A549 (cell line): ENCODE measurements around the gene EXOSC2. TPM values are rescaled to one million over a fixed set of nuclear protein-coding genes. Genes with fewer than 3 reads are reported as not detected.
"Not testable (repeated sequence)": the region's sequence is repeated elsewhere in the genome, so short reads cannot be mapped to it uniquely, and the experiment has no call there.

Source experiments
- ATAC-seq, 2 experiments: fragments of 200-7000 bp in 1 of 2; fragments of >200 bp in 1 of 2; cut with Nextera tagmentation in 1 of 2; cut with Tn5 transposase in 1 of 2; 3 replicates each; pipeline versions ENCODE4 v1.8.0 to v1.9.1; 2018 to 2020; ENCODE audit warnings: mild to moderate bottlenecking in 1 of 2, moderate library complexity in 1 of 2
- CTCF ChIA-PET: fragments of 300-600 bp; sonication (Branson Sonifier 250); formaldehyde crosslinking; extraction: SDS; loops from one replicate; lab custom pipeline; 2021; ENCODE audit warnings: antibody characterized with exemption, inconsistent platforms; lab: Yijun Ruan, JAX
- POLR2A ChIA-PET: fragments of 350-600 bp; formaldehyde crosslinking; extraction: SDS; loops from one replicate; lab custom pipeline; 2021; ENCODE audit warnings: antibody characterized with exemption, inconsistent platforms; lab: Yijun Ruan, JAX
- DNase-seq, 2 experiments: peaks; one replicate each; pipeline versions ENCODE4 v3.0.0 to v3.0.0-alpha.2; 2011 to 2016; ENCODE audit warnings: low read depth in 1 of 2, low spot score in 1 of 2
- FAIRE-seq: peaks from 2 replicates; lab custom pipeline; 2011; peaks lifted over from hg19 to GRCh38; lab: Jason Lieb, UNC
- H3K27ac ChIP-seq, 2 experiments: fragments of >200 bp; sonication (Bioruptor Twin); formaldehyde crosslinking; 3 replicates each; pipeline ENCODE4 v1.5.1; 2016 to 2017
- H3K4me1 ChIP-seq: fragments of >200 bp; sonication (Bioruptor Twin); formaldehyde crosslinking; 3 replicates; pipeline ENCODE4 v1.6.1; 2016
- H3K4me2 ChIP-seq: fragments of >200 bp; sonication (Bioruptor Twin); formaldehyde crosslinking; 3 replicates; pipeline ENCODE4 v1.6.1; 2016
- H3K4me3 ChIP-seq: fragments of >200 bp; sonication (Bioruptor Twin); formaldehyde crosslinking; 3 replicates; pipeline ENCODE4 v1.5.1; 2016
- H3K9me3 ChIP-seq: fragments of >200 bp; sonication (Bioruptor Twin); formaldehyde crosslinking; 3 replicates; pipeline ENCODE4 v1.6.1; 2016
- BCL3 ChIP-seq: fragments of >200 bp; sonication (Bioruptor Twin); formaldehyde crosslinking; IDR thresholded peaks from 3 replicates; pipeline ENCODE4 v1.6.1; 2016
- CHD4 ChIP-seq: fragments of 200-600 bp; sonication (generic); IDR thresholded peaks from 2 replicates; pipeline ENCODE4 v1.6.1; 2016; ENCODE audit warnings: antibody characterized with exemption, mild to moderate bottlenecking, borderline replicate concordance
- CTCF ChIP-seq: fragments of >200 bp; sonication (Bioruptor Twin); formaldehyde crosslinking; IDR thresholded peaks from 3 replicates; pipeline ENCODE4 v1.5.1; 2016
- FOXS1 ChIP-seq: fragments of 250-450 bp; sonication (Bioruptor Pico); IDR thresholded peaks from 2 replicates; pipeline ENCODE4 v1.5.0; 2020; ENCODE audit warnings: mild to moderate bottlenecking, moderate library complexity
- HDAC2 ChIP-seq: fragments of 200-600 bp; sonication (generic); IDR thresholded peaks from 2 replicates; pipeline ENCODE4 v1.6.1; 2016
- HEYL ChIP-seq: fragments of 250-450 bp; sonication (Bioruptor Pico); IDR thresholded peaks from 2 replicates; pipeline ENCODE4 v1.8.0; 2021; ENCODE audit warnings: mild to moderate bottlenecking, moderate library complexity
- HMGXB4 ChIP-seq: fragments of 250-450 bp; sonication (Bioruptor Pico); IDR thresholded peaks from 2 replicates; pipeline ENCODE4 v1.5.0; 2021; ENCODE audit warnings: mild to moderate bottlenecking, moderate library complexity, borderline replicate concordance
- HOXA7 ChIP-seq: fragments of 250-450 bp; sonication (Bioruptor Pico); IDR thresholded peaks from 2 replicates; pipeline ENCODE4 v1.5.0; 2020; ENCODE audit warnings: mild to moderate bottlenecking, moderate library complexity
- JUNB ChIP-seq: fragments of >200 bp; sonication (Bioruptor Twin); formaldehyde crosslinking; IDR thresholded peaks from 2 replicates; pipeline ENCODE4 v1.6.1; 2016
- KDM1A ChIP-seq: fragments of 200-600 bp; sonication (generic); IDR thresholded peaks from 2 replicates; pipeline ENCODE4 v1.6.1; 2016; ENCODE audit warnings: low read depth, mild to moderate bottlenecking
- MAFK ChIP-seq: fragments of 450-650 bp; IDR thresholded peaks from 2 replicates; pipeline ENCODE4 v1.6.1; 2014; ENCODE audit not compliant: partially characterized antibody
- POLR2A ChIP-seq: IDR thresholded peaks from 2 replicates; pipeline ENCODE4 v1.6.1; 2012; ENCODE audit warnings: mild to moderate bottlenecking, low read length
- POLR2AphosphoS2 ChIP-seq: conservative IDR thresholded peaks from 2 replicates; pipeline ENCODE4 v1.6.1; 2012; ENCODE audit warnings: low read length, improper control_type of control experiment, inconsistent platforms
- RAD21 ChIP-seq, 2 experiments: fragments of >200 bp in 1 of 2; sonication (Bioruptor Twin) in 1 of 2; formaldehyde crosslinking in 1 of 2; IDR thresholded peaks in 1 of 2; conservative IDR thresholded peaks in 1 of 2; 2 replicates in 1 of 2; 3 replicates in 1 of 2; pipeline ENCODE4 v1.6.1; 2012 to 2018; ENCODE audit warnings: inconsistent platforms in 1 of 2
- RCOR1 ChIP-seq: fragments of 150-350 bp; IDR thresholded peaks from 2 replicates; pipeline ENCODE4 v1.6.1; 2014; ENCODE audit warnings: antibody characterized with exemption, low read length, low read depth
- SREBF2 ChIP-seq: fragments of 450-650 bp; IDR thresholded peaks from 2 replicates; pipeline ENCODE4 v1.6.1; 2014; ENCODE audit warnings: mild to moderate bottlenecking, moderate library complexity
- USF2 ChIP-seq: fragments of 450-650 bp; IDR thresholded peaks from 2 replicates; pipeline ENCODE4 v1.6.1; 2014; ENCODE audit warnings: antibody characterized with exemption
- ZC3H11A ChIP-seq: fragments of 450-650 bp; IDR thresholded peaks from 2 replicates; pipeline ENCODE4 v1.6.1; 2014; ENCODE audit warnings: antibody characterized with exemption, mild to moderate bottlenecking
- ZNF302 ChIP-seq: fragments of 250-450 bp; sonication (Bioruptor Pico); IDR thresholded peaks from 2 replicates; pipeline ENCODE4 v1.9.0; 2021; ENCODE audit warnings: inconsistent platforms, mild to moderate bottlenecking, moderate library complexity
- WGBS: methylation state at CpG from one replicate; pipeline ENCODE4 v1.1.6; 2017; ENCODE audit errors: missing lambda C conversion rate; 5-methylcytosine and 5-hydroxymethylcytosine counted together
- polyA plus RNA-seq, 4 experiments: library from polyadenylated mRNA; depleted of rRNA in 3 of 4; stranded (reverse); fragments of >200 nt; fragmentation: RNase III in 1 of 4; extraction: RNeasy Plus Mini Kit Qiagen cat#74134 plus additional on column Dnase treatment in 1 of 4; gene quantifications; 2 replicates in 3 of 4; 3 replicates in 1 of 4; pipeline ENCODE4 v1.2.3, GENCODE V29; 2011 to 2017

The EXOSC2 gene
- polyA plus RNA-seq, 2 of the 4 experiments (the other 2 are of a cell fraction): 96.8 to 101 TPM

GRCh38 chr9:130685104-130685503 is 8.5 kb upstream of the EXOSC2 start:
- ChIA-PET CTCF (interaction anchor here (0.9 to 15.9 kb wide), 15 partner anchors 9 to 576 kb away, joined by 3 to 453 read pairs (median 5); partner anchors contain the start of gene EXOSC2), POLR2A (no interaction called here)
- Histone ChIP-seq H3K4me1 (peaks cover 11% of the 10 kb centered on the region; the same call in 2 of the 3 replicates), H3K9me3 (peaks cover 8% of the 10 kb centered on the region; the same call in 2 of the 3 replicates), H3K27ac (no peak overlapping the region), H3K4me3 (no peak overlapping the region), H3K4me2 (no peak overlapping the region)
- no peak for FAIRE-seq
- no peak for DNase-seq
- no peak for ATAC-seq
- no peak for TF ChIP-seq HOXA7 (CRISPR knock-in tag)
- no peak for TF ChIP-seq POLR2AphosphoS2
- TF ChIP-seq SREBF2: no peak
- no peak for TF ChIP-seq MAFK

GRCh38 chr9:130685945-130686344 is 7.6 kb upstream of the EXOSC2 start:
- DNase-seq, FAIRE-seq, POLR2A ChIA-PET, H3K4me2 ChIP-seq, H3K9me3 ChIP-seq, H3K4me1 ChIP-seq, H3K4me3 ChIP-seq, H3K27ac ChIP-seq, ATAC-seq: not testable (repeated sequence)
- WGBS: 89% methylated on average over 11 of the region's 11 CpGs
- CTCF ChIA-PET: interaction anchor here (1.1 to 15.9 kb wide), 4 partner anchors 15 to 313 kb away, joined by 6 to 453 read pairs (median 20); no protein-coding TSS in a partner anchor

GRCh38 chr9:130687615-130688014 is 6.0 kb upstream of the EXOSC2 start:
- Histone ChIP-seq H3K4me1 (peaks cover 5% of the 10 kb centered on the region; the same call in 1 of the 3 replicates), H3K4me3 (no peak overlapping the region), H3K4me2 (no peak overlapping the region), H3K27ac (no peak overlapping the region), H3K9me3 (peaks cover 12% of the 10 kb centered on the region; the same call in 2 of the 3 replicates)
- POLR2A ChIA-PET: interaction anchor here (0.7 kb wide), 1 partner anchor 419 kb away, joined by 8 read pairs; no protein-coding TSS in a partner anchor
- CTCF ChIA-PET: interaction anchor here (1.2 to 15.9 kb wide), 3 partner anchors 18 to 223 kb away, joined by 3 to 453 read pairs (median 102); no protein-coding TSS in a partner anchor
- no peak for DNase-seq
- 43% methylated on average over 2 of the region's 2 CpGs for WGBS
- FAIRE-seq: no peak
- TF ChIP-seq CTCF (no peak), ZNF302 (CRISPR knock-in tag) (no peak), HMGXB4 (CRISPR knock-in tag) (no peak), CHD4 (no peak), USF2 (no peak)
- ATAC-seq: no peak

- POLR2A ChIA-PET: no interaction called here
- CTCF ChIA-PET: interaction anchor here (1.2 to 15.9 kb wide), 3 partner anchors 18 to 224 kb away, joined by 3 to 453 read pairs (median 102); no protein-coding TSS in a partner anchor
- WGBS: 81% methylated on average over 5 of the region's 5 CpGs
- TF ChIP-seq JUNB: no peak
- TF ChIP-seq RAD21 (conservative IDR thresholded peaks at IDR 0.05 in 1 of 2, IDR thresholded peaks at IDR 0.05 in 1 of 2): no peak
- no peak for TF ChIP-seq HEYL (CRISPR knock-in tag)
- no peak for TF ChIP-seq ZC3H11A
- TF ChIP-seq RCOR1: no peak
- TF ChIP-seq USF2: no peak
- no peak for TF ChIP-seq BCL3
- TF ChIP-seq CTCF: no peak
- TF ChIP-seq HDAC2: no peak
- TF ChIP-seq FOXS1 (CRISPR knock-in tag): no peak
- TF ChIP-seq POLR2A: no peak
- no peak for TF ChIP-seq SREBF2
- no peak for TF ChIP-seq KDM1A
These were observed 5.5 kb upstream of the EXOSC2 start for GRCh38 chr9:130688072-130688471.

More at GRCh38 chr9:130688072-130688471, 5.5 kb upstream of the EXOSC2 start:
- H3K4me1 ChIP-seq: peaks cover 5% of the 10 kb centered on the region; the same call in 1 of the 3 replicates
- DNase-seq (no peak), ATAC-seq (no peak), FAIRE-seq (no peak)
- H3K9me3 ChIP-seq: peaks cover 12% of the 10 kb centered on the region; the same call in 2 of the 3 replicates
- H3K27ac ChIP-seq: no peak overlapping the region
- H3K4me2 ChIP-seq: no peak overlapping the region
- H3K4me3 ChIP-seq: no peak overlapping the region
